22Rv1 (cell line): ENCODE results near the gene PLEKHD1.

Source experiments
- H3K27ac ChIP-seq: fragments of 450-650 bp; 2 replicates; pipeline ENCODE4 v1.5.1; 2017
- CTCF ChIP-seq: fragments of 450-650 bp; IDR thresholded peaks from 2 replicates; pipeline ENCODE4 v1.5.1; 2017; ENCODE audit warnings: mild to moderate bottlenecking
- ZFX ChIP-seq: fragments of 450-650 bp; IDR thresholded peaks from 2 replicates; pipeline ENCODE4 v1.6.1; 2017; ENCODE audit warnings: antibody characterized with exemption, borderline replicate concordance

The PLEKHD1 gene

GRCh38 chr14:69458350-69458749 is 26.2 kb upstream of the PLEKHD1 start:
- no peak overlapping the region for H3K27ac ChIP-seq
- TF ChIP-seq CTCF (no peak), ZFX (no peak)

GRCh38 chr14:69459122-69459521 is 25.4 kb upstream of the PLEKHD1 start:
- no peak for TF ChIP-seq ZFX
- TF ChIP-seq CTCF = no peak
- H3K27ac ChIP-seq = no peak overlapping the region

- peak; percentile 89 for TF ChIP-seq CTCF
- TF ChIP-seq ZFX = no peak
- H3K27ac ChIP-seq = no peak overlapping the region
Measured at GRCh38 chr14:69460093-69460701, 24.3 kb upstream of the PLEKHD1 start.

- H3K27ac ChIP-seq = no peak overlapping the region
- TF ChIP-seq CTCF (no peak), ZFX (no peak)
Measured at GRCh38 chr14:69464379-69464778, 20.1 kb upstream of the PLEKHD1 start.

- no peak overlapping the region for H3K27ac ChIP-seq
- TF ChIP-seq ZFX (no peak), CTCF (no peak)
Measured at GRCh38 chr14:69464829-69465228, 19.7 kb upstream of the PLEKHD1 start.

GRCh38 chr14:69468949-69469348 is 15.6 kb upstream of the PLEKHD1 start:
- no peak overlapping the region for H3K27ac ChIP-seq
- no peak for TF ChIP-seq CTCF
- no peak for TF ChIP-seq ZFX

- no peak overlapping the region for H3K27ac ChIP-seq
- TF ChIP-seq CTCF (no peak), ZFX (no peak)
Measured at GRCh38 chr14:69471436-69471835, 13.1 kb upstream of the PLEKHD1 start.
